HG03342 (cell line): Measurements from ENCODE around the gene RING1.
"Not testable (repeated sequence)": the region's sequence is repeated elsewhere in the genome, so short reads cannot be mapped to it uniquely, and the experiment has no call there.

ENCODE experiments used
- ATAC-seq: cut with Tn5 transposase; IDR thresholded peaks from one replicate; pipeline ENCODE4 v1.9.1; 2021; ENCODE audit warnings: mild to moderate bottlenecking, moderate library complexity; ENCODE audit not compliant: unreplicated experiment

The RING1 gene

DNA sequence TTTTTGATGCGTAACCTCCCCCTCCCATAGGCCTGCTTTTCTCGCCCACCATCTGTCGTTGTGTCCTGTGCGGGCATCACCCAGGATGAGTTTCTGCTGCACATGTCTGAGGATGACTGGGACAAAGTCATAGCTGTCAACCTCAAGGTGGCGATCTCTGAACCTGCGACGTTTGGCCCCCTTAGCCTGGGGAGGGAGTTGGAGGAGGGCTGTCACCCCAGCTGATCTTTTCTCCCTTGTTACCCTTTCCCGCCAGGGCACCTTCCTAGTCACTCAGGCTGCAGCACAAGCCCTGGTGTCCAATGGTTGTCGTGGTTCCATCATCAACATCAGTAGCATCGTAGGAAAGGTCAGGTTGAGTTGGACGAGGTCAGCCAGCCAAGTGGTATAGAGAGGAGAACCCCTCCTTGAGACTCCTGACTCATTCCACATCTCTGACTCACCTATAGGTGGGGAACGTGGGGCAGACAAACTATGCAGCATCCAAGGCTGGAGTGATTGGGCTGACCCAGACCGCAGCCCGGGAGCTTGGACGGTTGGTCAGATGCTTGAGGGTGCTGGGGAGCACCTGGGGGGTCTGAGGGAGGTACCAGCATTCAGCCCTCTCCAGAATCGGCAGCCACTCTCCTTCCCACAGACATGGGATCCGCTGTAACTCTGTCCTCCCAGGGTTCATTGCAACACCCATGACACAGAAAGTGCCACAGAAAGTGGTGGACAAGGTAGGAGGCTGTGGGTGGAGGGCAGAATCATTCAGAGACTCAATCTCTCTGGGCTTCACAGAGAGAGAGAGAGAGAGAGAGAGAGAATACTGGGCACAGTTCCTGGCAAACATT is 2.9 kb upstream of the RING1 start:
- no peak for ATAC-seq

DNA sequence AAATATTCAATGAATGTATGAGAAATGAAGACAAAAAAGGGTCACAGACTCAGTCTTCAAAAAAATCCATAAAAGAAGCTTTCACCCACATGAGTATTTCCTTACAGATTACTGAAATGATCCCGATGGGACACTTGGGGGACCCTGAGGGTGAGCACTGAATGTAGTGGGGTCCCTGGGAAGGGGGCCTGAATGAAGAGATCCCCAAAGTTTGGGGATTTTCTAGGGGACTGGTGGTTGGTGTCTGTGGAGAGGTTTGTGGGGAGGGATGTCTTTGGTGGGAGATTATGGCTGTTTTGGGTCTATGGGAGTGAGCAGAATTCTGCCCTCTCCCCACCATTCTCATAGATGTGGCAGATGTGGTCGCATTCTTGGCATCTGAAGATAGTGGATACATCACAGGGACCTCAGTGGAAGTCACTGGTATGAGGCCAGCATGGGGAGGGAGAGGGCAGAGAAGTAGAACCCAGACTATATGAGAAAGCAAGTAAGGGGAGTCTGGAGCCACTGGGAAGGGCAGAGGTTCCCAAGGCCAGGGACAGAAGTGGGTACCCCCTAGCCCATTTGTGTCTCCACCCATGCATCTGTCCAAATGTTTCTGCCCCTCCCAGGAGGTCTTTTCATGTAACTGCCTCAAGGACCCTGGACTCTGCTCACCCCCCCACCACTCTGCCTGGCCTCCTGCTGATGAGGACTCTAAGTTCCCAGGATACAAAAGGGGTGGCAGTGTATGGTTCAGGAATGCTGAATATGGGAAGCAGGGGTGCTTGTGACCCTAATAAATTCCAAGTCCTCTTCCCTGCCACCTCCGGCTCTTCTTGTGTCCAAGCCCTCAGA is 2.1 kb upstream of the RING1 start:
- no peak for ATAC-seq

DNA sequence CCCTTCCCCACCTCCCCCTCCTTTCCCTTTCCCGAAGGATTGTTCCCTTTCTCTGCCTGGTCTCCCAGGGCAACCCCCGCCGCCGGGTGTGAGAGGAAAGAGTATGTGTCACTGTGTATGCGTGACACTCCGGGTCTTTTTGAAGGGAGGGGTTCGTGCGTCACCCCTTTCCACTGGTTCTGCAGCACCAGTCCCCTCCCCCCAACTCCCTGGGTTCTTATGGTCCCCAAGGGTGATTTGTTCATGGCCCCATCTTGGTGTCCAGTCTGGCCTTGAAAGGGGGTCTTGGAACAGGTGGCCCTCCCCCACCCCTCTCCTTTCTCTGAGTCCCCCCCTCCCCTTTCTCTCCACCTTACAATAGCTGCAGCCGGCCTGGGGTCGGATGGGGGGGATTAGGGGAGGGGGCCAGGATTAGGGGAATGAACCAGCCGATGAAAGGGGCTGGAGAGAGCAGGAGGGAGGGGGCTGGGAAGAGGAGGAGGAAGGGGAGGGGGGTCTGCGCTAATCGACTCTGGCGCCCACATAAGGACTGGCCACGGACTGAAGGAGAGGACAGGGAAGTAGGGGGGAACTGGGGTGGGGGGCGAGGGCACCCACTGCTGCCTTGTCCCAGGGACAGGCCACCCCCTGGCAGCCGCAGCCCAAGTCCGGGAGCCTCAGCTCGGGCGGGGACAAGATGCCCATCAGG is 1.3 kb upstream of the RING1 start:
- no peak for ATAC-seq

DNA sequence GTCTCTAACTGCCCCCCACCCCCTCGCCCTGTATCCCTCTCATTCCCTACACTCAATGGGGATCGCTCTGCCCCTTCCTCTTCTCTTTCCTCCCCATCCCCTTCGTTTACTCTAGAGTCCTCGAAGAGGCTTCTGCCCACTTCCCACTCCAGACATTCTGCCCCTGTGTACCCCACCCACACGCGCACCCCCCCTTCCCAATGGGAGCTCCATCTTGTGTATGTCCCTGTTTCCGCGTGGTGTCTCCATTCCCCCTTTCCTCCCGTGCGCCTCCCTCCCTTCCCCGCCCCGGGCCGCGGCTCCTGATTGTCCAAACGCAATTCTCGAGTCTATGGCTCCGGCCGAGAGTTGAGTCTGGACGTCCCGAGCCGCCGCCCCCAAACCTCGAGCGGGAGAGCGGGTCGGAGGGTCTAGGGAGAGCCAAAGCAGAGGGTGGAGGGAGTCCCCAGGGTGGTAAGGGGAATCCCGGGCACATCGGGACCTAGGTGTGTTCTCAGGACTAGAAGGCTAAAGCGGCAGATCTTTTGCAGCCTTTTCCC is 679 bp upstream of the RING1 start:
- ATAC-seq: no peak

DNA sequence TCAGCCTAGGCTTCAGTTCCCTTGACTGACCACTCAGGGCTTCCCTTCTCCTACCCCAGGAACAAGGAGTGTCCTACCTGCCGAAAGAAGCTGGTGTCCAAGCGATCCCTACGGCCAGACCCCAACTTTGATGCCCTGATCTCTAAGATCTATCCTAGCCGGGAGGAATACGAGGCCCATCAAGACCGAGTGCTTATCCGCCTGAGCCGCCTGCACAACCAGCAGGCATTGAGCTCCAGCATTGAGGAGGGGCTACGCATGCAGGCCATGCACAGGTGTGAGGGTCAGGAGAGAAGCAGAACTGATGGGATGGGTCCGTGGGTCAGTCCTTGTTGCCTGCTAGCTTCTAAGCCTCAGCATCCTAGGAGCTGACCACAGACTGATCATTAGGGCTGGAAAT is 1.6 kb downstream of the RING1 start:
- ATAC-seq: no peak

DNA sequence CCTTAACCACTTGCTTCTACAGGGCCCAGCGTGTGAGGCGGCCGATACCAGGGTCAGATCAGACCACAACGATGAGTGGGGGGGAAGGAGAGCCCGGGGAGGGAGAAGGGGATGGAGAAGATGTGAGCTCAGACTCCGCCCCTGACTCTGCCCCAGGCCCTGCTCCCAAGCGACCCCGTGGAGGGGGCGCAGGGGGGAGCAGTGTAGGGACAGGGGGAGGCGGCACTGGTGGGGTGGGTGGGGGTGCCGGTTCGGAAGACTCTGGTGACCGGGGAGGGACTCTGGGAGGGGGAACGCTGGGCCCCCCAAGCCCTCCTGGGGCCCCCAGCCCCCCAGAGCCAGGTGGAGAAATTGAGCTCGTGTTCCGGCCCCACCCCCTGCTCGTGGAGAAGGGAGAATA is 2.8 kb downstream of the RING1 start:
- ATAC-seq: no peak

DNA sequence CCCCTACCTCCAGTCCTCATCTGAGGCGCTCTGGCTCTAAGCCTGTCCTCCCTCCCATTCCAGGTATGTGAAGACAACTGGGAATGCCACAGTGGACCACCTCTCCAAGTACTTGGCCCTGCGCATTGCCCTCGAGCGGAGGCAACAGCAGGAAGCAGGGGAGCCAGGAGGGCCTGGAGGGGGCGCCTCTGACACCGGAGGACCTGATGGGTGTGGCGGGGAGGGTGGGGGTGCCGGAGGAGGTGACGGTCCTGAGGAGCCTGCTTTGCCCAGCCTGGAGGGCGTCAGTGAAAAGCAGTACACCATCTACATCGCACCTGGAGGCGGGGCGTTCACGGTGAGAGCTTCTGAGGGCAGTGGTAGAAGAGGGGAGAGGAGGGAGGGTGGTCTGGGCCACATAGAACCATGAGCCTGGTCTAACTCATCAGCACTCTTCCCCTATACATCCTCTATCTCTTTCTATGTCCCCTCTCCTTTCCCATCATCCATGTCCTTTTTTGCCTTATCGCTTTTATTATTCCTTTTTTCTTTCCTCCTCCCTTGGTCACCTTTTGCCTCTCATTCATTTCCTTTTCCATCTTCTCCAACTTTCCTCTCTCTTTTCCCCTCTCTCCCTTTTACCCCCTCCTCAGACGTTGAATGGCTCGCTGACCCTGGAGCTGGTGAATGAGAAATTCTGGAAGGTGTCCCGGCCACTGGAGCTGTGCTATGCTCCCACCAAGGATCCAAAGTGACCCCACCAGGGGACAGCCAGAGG is 3.5 kb downstream of the RING1 start:
- ATAC-seq: no peak

DNA sequence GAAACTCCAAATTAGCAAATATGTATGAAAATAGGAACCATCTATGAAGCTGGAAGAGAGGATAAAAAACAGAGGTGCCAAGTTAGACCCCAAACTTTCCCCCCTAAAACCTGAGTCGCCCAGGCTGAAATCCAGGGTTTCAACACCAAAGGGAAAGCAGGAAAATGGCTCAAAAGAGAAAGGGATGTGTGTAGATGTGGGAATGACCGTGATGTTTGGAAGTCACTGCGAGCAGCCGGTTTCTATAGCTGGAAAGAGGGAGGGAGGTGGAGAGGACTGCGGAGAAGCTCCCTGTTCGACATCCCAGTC is 4.5 kb downstream of the RING1 start:
- no peak for ATAC-seq

DNA sequence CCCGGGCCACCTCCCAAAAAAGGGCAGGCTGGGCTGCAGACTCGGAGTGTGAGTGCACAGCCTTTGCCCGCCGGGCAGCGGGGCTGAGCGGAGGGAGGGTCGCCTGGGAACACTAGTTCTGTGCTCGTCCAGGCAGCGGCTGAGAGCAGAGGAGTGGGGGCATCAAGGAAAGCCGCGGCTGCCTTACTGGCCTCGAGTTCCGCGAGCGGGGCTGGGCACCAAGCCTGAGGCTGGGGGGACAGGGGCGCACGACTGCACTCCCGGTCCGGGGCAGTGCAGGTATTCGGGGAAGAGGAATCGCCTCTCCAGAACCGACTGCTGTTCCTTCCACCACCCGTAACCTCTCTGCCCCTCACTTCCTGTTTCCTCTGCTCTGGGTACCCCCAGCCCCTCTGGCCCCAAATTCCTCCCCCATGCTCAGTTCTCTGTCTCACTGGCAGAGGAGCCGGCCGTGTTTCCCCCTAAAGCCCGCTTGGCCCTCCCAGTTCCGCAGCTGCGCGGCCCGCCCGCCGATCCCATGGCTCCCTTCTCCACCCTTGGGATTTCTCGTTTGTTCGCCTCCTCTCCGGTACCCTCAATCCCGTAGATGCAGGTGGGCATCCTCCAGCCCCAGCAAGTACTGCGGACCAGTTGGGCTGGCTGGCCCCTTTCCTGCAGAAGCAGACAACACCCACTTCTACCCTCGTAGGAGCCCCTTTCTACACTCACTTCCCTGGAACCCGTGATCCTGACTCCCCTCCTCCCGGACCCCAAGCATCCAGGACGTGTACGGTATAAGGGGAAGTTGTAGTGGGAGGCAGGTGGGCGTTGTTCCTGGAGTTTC is 5.1 kb downstream of the RING1 start:
- ATAC-seq: no peak

DNA sequence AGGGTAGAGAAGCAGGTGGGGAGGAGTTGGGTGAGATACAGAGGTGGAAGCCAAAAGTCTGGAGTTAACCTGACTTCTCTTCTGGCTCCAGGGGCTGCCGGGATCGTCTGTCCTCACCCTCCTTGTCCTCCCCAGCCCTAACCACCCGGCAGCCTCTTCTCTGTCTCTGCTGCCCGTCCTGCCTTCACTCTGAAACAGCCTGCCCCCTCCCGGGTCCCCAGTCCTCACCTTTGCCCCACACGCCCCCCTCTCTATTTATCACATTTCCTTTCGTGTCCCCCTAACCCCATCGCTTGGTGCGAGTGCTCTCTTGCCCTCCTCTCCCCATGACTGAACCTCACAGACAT is 5.7 kb downstream of the RING1 start:
- no peak for ATAC-seq

DNA sequence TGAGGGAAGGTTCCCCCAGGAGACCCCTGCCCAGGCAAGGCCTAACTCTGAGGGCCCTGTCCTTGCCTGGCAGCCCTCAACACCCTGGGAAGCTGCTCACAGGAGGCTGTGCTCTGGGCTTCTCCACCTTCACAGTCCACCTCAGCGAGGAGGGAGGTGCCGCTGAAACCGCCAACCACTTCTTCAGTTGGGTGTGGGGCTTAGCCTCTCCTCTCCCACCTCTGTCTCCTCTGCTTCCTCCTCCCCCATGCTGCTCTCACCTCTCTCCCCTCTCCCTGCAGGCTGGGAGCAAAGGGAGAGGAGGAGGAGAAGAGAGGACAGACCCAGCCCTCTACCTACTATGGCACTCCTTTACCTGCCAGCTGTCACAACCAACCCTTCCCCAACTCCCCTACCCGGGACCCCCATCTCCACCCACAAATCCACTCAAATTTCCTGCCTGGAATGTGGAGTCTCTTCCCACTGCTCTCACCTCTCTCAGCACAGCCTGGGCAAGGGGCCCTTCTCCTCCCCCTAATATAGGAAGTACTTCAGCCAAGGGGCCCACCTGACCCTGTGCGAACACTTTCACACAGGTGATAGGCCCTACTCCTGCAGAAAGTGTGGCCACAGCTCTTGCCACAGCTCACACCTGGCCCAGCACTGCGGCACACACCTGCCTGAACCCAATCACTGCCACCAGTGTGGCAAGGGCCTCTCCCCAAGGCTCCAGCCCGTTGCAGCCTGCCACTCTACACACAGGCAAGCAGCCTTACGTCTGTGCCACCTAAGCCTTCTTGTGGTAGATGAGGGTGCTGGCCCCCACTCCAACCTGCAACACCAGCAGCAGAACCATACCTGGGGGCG is 7.2 kb downstream of the RING1 start:
- ATAC-seq: no peak

DNA sequence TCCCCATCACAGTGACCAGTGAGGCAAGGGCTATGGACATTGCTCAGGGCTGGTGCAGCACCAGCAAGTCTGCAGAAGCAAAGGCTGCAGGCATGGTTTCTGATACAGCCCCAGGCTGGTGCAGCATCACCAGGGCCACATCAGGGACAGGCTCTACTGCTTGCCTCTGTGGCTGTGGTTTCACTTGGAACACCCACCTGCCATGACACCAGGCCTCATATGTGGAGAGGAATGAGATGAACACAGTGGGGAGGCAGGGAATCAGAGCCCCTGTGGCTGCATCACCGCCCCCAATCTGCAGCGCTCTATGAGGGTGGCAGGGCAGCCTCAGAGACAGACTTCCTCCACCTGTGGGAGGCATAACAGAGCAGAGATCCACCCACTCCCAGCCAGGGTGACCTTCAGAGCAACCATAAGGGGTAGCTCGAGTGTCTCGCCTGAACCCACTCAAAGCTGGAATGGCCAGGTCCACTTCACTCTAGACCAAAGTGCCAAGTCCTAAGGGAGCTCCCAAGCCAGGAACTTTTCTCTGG is 7.9 kb downstream of the RING1 start:
- ATAC-seq: no peak

DNA sequence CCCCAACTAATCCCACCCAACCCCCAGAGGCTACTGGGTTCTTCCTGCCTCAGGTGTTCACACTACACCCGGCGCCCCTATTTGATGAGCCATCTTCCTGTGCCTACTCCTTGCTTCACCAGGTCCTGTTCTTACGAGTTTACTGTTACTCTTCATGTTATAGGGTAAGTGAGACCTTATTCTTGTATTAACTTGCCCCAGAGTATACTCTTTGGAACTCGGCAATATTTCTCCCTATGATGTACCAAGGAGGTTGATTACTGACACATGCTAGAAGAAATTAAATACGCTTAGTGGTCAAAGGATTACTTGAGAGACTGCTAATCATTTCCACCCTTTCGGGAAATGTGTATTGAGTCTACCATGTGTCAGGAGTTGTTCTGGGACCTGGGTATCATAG is 8.9 kb downstream of the RING1 start:
- ATAC-seq: no peak

DNA sequence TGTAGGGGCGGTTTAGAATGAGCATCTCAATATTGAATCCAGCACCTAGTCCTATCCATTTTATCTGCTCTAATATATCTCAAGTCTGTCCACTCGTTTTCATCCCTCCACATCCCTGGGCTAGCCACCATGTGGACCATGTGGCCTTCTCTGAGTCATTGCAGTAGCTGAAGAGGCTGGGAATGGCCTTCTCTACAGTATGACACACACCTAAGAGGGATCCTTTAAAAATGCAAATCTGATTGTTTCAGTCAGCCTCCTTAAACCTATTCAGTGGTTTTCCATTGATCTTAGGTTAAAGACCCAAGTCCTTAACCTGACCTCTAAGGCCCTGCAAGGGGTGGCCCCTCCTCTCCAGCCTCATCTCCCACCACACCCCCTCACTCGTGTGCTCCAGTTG is 9.4 kb downstream of the RING1 start:
- no peak for ATAC-seq

DNA sequence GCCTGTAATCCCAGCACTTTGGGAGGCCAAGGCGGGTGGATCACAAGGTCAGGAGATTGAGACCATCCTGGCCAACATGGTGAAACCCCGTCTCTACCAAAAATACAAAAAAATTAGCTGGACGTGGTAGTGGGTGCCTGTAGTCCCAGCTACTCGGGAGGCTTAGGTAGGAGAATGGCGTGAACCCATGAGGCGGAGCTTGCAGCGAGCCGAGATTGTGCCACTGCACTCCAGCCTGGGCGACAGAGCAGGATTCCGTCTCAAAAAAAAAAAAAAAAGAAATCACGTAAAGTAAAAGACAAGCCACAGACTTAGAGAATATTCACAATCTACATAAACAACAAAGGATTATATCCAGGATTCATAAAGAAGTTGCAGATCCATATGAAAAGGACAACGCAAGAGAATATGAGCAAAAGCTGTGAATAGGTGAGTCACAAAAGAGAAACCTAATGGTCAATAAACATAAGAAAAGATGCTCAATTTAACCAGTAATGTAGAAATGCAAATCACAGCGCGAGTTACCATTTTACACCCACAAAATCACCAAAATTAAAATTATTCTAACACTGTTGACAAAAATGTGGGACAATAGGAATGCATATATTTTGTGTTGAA is 18.3 kb downstream of the RING1 start:
- ATAC-seq: not testable (repeated sequence)

DNA sequence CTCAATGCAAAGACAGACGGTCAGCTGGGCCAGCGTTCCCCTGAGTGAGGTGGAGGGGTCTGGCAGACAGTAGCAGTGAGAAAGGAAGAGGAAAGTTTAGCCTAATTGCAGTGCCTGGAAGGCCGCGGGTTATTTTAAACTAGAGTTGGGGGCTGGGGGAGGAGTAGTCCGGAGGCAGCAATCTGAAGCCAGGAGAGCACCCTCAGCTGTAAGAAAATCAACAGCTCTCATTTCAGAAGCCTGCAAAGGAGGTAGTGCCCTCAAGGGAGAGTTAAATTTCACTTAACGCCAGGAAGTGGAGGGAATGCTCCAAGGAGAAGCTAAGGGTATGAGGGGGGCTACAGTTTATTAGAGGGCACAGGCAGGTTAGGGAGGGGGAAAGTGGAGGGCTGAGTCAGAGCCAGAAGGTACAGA is 26.9 kb downstream of the RING1 start:
- no peak for ATAC-seq

DNA sequence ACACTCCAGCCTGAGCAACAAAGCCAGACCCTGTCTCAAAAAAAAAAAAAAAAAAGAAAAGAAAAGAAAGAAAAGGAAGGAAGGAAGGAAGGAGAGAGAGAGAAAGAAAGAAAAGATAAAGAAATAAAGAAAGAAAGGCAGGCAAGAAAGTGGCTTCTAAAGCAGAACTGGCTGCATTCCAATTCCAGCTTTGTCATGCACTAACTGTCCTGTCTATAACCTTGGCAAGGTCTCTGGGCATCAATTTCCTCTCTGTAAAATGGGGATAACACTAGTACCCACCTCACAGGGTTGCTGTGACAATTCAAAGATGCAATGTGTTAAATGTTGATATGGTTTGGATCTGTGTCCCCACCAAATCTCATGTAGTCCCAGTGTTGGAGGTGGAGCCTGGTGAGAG is 28.0 kb downstream of the RING1 start:
- no peak for ATAC-seq

DNA sequence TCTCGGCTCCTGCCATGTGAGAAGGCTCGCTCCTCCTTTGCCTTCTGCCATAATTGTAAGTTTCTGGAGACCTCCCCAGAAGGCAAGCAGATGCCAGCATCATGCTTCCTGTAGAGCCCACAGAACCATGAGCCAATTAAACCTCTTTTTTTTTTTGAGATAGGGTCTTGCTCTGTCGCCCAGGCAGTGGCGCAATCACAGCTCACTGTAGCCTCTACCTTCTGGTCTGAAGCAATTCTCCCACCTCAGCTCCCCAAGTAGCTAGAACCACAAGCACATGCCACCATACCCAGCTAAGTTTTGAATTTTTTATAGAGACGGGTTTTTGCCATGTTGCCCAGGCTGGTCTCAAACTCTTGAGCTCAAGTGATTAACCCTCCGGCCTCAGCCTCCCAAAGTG is 28.6 kb downstream of the RING1 start:
- ATAC-seq: no peak

DNA sequence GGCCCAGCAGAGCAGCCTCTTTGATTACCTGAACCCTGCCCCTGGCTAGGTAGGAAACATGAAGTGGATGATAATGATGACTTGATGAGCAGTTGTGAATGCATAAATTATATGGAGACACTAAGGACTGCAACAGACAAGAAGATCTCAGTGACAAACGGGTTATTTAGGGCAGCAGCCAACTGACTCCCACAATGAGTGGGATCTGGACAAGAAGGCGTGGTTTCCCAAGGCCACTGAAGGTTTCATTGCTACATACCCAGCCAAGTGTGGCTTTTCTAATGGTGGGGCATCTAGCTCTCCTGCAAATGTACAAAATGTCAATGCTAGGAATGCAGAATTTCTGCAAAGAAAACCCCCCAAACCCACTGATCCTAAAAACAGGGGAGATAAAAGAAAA is 29.4 kb downstream of the RING1 start:
- no peak for ATAC-seq
